M059J (cell line): ENCODE data around the gene PHACTR3. TPM values are rescaled to one million over a fixed set of nuclear protein-coding genes. Genes with fewer than 3 reads are reported as not detected.
"Not testable (repeated sequence)": the region's sequence is repeated elsewhere in the genome, so short reads cannot be mapped to it uniquely, and the experiment has no call there.

Experiments used
- DNase-seq: peaks from one replicate; pipeline ENCODE4 v3.0.0-alpha.2; 2012; ENCODE audit warnings: low read depth
- total RNA-seq: library from RNA; depleted of rRNA; stranded (reverse); fragments of >200 nt; shearing (Covaris generic); gene quantifications from 2 replicates; pipeline ENCODE4 v1.2.3, GENCODE V29; 2014; rRNA removed

The PHACTR3 gene
- total RNA-seq: not detected in 2 replicates

DNA sequence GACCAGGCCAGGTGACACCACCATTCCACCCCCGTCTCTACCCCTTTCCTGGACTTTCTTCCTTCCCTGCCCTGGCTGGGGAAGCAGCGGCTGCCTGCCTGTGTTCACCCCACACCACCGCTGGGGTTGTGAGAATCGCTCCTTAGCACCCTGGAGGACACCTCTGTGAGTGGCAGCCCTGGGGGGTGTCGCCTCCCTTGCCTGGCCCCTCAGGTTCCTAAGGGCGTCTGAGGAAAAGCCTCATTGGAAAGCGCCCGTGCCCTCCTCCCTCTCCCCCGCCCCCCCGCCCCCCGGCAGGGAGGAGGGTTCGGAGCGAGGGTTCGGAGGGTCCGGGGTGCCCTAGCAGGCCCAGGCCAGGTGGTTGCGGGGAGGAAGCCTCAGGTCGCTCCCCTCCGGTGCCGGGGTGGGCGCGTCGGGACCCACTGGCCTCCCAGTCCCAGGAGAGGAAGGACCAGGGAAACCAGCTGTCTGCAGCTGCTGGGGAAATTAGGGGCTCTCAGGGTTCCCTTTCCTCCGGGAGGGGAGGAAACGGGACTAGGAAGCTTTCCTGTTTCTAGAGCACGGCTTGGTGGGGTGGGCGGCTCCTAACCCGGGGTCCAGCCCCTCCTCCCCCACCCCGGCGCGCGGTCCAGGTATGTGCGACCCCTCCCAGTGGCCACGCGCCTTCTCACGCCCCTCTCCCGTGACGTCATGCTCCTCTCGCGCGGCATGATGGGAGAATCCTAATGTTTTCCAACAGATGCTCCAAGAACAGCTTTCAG is at the start of gene PHACTR3:
Gene PHACTR3 (plus strand): TSS at position 760 of the 761 bp plus-strand sequence. CDS start 475 bp downstream, outside the sequence.
- no peak for DNase-seq

DNA sequence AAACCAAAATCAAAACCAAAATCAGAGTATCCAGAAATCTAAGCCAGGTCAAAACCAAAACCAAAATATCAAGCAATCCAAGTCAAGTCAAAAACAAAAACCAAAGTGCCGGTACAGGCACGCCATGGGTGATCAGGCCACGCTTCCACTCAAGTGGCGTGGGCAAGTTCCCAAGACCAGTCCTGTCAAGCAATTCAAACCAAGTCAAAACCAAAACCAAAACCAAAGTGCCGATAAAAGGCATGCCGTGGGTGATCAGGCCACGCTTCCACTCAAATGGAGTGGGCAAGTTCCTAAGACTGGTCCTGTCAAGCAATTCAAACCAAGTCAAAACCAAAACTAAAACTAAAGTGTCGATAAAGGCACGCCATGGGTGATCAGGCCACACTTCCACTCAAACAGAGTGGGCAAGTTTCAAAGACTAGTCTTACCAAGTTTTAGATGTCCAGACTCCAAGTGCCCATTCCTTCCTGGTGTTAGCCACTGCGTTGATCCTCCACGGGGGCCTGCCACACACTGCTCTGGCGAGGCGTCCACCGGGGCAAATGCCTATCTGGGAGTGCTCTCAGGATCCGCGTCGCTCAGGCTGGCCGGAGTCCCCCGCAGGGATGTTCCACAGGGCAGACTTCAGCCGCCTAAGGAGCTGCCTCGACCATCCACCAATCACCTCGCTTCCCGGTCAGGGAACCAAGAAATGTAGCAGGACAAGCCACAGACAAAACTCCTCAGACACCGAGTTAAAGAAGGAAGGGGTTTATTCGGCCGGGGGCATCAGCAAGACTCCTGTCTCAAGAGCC is 46.4 kb upstream of the PHACTR3 start:
- not testable (repeated sequence) for DNase-seq

DNA sequence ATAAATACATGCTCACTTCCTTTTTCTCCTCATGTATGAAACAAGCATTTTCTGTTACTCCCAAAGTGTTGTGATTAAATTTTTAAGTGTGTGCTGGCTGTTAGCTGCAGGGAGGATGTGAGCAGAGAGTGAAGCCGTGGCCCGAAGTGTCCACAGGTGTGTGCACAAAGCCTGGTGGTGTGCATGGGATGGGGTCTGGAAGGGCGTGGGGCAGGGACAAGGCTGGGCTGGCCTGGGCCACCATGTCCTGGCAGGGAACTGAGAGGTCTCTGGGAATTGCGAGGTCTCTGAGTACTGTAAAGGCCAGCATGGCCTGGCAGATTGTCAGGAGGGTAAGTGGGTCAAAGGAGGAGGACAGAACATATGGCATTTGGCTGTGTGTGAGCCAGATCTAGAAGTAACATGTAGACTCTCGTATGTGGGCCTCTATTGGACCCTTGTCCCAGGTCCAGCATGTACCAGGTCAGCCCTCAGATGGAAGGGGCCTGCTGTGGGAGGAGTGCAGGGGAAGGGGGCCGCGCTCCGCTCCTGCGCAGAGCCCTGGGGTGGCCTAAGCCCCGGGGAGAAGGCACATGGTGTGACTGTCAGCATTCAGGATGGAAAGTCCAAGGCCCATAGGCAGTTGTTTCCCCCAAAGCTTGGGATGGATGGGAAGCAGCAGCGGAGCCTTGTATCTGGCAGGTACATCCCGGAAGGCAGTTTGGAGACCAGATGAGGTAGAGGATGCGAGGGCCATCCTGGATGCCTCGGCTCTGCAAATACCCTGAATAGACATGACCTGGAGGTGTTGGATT is 45.1 kb upstream of the PHACTR3 start:
- no peak for DNase-seq

DNA sequence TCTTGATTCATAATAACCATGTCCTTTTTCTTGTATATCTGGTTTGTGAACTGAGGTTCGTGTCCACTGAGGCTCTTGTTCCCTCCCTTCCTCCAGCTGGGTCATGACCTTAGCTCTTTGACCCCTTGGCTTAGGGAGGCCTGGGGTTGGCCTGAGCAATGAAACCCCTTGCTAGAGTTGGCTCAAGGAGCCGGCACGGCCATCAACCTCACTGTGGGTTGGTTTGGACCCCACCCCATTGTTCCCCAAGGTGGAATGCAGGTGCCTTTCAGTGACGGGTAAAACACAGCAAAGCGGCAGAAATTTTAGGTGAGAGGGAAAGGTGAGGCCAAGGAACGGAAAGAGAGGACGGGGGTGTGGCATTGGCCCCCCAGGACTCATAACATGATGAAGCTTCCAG is 44.5 kb upstream of the PHACTR3 start:
- DNase-seq: no peak

DNA sequence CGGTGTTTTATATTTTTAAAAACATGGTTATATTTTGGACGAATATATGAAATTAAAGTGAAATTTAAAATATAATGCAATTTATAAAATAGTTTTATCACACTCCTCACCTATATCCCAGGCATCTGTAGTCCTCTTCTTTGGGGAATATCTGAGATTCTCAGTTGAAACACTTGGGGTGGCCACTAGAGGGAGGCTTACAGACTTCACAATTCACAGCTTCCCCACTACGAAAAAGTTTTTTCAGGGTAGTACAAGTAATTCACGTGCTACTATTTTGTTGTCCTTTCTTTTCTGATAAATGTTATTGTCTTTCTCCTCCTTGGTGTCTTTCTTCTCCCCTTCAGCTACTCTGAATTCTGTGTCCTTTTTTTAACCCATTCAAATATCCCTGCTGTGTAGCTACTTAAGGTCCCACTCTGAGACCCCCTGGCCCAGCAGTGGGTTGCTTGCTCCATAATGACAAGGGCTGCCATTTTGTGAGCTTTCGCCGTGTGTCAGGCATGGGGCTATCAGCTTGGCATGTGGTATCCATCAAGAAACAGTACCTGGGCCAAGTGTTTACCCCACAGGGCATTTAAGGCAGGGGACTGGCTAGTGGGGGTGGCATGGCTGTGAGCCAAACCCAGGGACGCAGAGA is 43.6 kb upstream of the PHACTR3 start:
- peak; percentile 46 for DNase-seq

DNA sequence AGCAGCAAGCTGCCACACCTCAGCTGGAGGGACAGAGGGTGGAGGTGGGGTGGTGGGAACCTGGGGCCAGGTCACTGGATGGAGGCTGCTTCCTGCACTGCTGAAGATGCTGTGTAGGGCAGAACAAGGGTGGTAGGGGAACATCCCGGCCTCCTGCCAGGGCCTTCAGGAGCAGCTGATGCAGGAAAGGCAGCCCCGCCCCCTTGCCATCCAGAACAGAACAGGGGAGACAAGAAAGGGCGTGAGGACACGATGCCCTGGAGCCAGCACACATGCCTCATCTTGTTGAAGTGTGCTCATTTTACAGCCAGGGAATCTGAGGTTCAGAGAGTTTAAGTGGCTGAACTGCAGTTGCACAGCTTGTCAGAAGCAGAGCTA is 43.1 kb upstream of the PHACTR3 start:
- no peak for DNase-seq

DNA sequence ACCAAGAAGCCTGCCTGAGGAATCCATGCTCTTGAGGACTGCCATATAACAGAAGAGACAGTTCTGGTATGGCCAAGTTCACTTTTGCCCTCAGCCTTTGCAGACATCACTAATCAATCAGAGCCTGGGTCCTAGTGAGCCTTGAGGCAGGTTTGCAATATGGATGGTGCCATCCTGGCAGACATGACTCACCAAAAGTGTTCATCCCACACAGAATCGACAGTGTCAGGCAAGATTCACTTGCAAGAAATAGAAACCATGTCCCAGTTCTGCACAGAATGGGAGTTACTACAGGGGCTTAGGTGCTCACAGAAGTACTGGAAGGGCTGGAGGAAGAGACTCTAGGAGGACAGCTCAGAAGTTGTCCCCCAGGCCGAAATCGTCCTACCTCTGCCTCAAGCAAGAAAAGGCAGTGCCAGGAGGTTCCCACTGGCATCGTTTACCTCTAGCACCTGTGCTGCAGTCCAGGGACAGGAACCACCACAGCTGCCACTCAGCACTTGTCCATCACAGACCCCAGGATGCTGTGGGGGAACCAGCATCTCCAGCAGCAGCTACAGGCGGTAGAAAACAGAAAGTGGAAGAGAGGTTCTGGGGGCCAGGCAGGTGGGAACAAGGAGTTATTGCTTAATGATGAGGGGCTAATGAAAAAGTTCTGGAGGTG is 42.6 kb upstream of the PHACTR3 start:
- no peak for DNase-seq

DNA sequence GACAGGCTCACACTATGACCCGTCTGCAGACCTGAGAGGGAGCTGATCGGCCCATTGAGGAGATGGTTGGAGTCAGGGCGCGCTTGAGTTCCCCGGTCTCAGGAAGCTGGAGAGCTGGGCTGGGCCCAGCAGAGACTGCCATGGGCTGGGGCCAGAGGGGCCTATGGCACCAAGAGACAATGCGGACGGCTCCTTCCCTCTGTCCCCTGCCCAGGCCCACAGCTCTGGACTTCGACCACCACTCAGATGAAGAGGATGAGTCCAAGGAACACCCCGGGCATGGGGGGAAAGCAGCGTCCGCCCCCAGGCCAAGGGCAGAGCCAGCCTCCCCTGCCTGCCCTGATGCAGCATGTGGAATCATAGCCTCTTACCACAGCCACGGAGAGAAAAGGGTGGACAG is 40.2 kb upstream of the PHACTR3 start:
- no peak for DNase-seq

DNA sequence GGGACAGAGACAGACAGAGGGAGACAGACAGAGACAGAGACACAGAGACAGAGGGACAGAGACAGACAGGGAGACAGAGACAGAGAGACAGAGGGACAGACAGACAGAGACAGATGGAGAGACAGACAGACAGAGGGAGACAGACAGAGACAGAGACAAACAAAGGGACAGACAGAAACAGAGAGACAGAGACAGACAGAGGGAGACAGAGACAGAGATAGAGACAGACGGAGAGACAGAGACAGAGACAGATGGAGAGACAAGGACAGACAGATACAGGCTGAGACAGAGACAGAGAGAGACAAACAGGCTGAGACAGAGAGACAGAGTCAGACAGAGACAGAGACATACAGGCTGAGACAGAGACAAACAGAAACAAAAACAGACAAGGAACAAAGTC is 39.4 kb upstream of the PHACTR3 start:
- DNase-seq: no peak

DNA sequence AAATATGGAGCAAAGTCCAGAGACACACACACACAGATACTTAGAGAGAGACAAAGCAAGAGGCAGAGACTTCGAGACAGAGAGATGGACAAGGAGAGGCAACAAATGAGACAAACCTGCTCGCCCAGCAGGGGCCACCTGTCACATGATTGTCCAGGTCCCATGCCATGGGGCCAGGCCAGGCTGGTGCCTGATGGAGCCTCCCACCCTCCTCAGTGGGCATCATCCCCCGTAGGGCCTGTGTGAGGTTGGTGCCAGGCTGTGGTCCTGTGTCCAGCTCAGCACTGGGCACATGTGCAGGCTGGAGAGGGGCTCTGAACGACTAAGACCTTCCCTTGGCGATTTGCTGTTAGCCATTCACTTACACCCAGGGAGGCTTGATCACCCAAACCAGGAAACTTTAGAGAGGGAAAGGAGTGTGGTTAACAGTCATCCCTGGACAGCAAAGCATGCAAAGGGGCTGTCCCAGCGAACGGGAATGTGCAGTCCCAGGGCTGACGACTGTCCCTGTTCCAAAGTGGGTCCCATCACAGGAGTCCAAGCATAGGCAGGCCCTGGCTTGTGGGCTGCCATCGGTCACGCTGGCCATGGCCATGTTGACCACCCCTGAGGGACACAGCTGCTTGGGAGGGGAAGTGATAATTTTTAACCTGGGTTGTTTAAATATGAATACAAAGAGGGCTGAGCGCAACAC is 38.4 kb upstream of the PHACTR3 start:
- DNase-seq: no peak

DNA sequence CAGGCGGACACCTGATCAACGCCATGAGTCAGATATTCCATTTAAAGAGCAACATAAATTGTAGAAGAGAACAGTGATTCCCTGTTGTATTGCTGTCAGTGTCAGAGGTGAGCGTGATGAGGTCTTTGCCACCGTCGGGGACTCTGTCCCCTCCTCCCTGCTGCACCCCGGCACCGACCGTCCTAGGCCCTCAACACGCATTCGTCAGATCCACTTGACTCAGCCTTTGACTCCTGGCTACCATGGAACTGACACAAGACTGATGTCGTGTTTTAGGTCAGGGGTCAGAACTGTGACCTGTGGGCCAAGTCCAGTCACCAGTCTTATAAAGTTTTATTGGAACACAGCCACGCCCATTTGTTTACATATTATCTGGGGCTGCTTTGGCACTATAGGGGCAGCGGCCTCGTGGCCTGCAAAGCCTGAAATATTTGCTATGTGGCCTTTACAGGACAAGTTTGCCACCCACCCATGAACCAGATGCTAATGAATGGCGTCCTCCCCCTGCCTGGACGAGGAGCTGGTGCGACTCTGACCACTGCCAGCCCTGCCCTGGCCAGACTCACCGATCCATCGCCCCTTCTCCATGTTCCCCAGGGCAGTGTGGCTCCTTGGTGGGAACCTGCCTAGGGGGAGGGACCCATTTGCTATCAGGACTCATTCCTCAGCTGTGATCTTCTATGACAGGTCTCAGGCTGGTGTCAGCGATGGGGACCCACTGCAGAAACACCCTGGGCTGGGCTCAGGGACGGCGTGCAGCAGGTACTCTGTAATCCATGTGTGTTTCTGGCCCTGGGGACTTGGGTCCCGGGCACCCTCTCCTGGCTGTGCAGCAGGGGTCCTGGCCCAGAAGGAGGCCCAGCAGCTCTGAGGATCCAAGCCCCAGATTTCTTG is 37.5 kb upstream of the PHACTR3 start:
- peak; percentile 14 for DNase-seq

DNA sequence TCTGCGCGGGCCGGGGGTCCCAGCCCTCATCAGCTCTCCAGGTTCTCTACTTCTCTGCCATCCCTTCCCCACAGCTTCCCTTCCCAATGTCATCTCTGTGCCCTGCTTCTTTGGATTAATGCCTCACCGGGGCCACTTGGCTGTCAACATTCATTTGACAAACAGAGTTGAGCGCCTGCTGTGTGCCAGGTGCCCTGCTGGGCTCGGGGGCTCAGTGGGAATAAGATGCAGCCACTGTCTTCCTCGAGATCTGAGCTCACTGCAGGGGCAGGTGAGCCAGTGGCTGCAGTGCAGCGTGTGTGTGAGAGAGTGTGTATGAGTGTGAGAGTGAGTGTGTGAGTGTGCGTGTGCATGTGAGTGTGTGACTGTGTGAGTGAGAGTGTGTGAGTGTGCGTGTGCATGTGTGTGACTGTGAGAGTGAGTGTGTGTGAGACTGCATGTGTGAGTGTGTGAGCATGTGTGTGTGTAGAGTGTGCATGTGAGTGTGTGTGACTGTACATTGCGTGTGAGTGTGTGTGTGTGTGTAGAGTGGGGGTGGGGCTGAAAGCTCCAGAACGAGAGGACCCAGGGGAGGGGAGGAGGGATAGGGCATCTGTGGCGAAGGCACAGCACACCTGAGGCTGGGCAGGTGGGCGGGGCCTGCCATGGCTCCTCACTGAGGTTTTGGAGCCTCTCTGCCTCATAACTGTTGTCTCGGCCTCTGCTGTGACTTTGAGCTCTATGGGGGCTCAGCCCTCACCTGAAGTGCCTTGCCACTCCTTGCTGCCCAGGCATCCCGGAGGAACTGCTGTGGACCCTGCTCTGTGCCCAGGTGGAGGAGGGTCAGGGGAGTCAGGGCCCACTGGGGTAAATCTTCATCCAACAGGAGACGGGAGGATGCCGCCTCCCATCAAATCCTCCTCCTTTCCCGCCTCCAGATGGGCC is 36.5 kb upstream of the PHACTR3 start:
- no peak for DNase-seq

DNA sequence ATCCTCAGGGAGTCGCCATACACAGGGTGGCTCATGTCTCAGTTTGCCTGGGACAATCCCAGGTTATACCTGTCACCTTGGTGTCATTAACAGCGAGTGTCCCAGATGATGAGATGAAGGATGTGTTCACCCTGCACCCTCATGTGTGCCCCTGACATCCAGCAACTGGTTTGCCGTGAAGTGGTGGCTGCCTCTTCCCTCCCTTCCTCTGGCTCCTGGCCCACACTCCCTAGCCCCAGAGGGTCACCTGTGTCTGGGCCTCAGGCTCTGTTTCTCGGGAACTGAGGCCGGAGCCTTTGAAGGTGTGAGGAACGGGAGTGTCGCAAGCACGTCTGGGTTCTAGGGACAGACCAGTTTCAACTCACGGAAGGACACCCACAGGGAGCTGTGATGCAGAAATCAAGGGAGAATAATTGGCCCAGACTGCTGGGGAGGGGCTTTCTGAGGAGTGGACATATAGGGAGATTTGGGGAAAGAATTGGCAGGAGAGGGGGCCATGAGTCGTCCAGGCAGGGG is 35.8 kb upstream of the PHACTR3 start:
- no peak for DNase-seq

DNA sequence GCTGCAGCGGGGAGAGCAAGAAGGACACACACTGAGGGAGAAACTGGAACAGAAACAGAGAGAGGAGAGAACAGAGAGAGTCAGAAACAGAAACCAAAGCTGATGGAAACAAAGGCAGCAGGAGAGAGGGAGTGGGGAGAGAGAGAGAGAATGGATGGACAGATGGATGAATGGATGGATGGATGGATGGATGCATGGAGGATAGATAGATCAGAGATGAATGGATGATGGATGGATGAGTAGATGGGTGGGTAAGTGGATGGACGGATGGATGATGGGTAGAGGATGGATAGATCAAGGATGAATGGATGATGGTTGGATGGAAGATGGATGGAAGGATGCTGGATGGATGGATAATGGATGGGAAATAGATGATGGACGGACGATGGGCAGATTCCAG is 35.0 kb upstream of the PHACTR3 start:
- DNase-seq: no peak

DNA sequence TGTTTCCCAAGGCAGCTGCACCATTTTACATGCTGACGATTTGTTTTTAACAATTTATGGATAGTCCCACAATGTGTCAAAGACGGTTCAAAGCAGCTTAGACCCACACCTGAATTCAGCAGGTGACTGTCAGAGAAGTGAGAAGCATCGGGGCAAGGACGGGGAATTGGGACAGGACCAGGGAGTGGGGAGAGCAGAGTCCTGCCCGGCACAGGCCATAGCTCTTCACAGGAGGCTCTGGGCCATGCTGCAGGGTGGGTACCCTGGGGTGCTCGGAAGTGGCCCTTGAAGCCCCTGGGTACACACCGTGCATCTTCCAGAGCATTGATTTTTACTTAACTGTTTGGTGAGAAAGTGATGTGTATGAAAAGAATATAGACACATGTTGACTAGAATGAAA is 33.2 kb upstream of the PHACTR3 start:
- DNase-seq: no peak

DNA sequence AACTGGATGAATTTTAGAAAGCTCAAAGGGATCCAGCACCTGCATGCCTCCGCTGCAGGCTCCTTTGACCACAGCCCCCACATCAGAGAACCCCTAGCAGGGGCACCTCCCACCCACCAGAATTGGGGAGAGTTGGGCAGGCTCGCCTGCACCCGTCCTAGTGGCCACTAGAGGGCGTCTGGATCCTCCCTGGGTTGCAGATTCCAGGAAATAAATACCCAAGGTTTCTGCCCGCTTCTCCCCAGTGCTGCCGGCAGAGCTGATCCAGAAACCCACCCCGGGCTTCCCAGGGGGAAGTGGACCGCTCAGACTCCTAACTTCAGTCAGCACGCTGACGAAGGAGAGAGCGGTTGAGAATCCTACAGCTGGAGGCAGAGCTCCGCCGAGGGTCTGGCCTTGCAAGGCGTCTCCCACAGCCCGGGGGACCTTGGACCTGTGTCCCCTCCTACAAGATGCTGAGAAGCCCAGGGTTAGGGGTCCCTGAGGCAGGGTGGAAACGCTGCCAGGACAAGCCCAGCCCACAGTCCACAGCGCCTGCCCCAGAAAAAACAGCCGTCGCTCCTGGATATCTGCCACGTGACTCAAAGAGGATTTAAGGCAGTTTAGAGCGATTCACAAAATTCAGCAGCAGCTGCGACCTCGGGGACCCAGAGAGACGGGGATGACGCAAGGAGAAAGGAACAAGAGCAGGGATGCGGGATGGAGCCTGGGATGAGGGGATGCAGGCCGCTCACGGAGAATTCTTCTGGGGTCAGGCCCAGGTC is 32.6 kb upstream of the PHACTR3 start:
- peak; percentile 53 for DNase-seq

DNA sequence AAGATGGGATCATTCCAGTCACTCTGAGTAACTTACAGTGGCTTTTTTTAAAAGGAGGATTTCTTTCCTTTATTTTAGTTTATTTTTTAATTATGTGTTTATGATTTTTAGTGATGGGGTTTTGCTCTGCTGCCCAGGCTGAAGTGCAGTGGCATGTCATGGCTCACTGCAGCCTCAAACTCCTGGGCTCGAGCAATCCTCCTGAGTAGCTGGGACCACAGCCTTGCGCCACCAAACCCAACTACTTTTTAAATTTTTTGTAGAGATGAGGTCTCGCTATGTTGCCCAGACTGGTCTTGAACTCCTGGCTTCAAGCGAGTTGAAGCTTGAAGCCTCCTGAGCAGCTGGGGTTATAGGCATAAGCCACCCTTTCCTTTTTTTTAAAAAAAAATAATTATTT is 31.8 kb upstream of the PHACTR3 start:
- no peak for DNase-seq

DNA sequence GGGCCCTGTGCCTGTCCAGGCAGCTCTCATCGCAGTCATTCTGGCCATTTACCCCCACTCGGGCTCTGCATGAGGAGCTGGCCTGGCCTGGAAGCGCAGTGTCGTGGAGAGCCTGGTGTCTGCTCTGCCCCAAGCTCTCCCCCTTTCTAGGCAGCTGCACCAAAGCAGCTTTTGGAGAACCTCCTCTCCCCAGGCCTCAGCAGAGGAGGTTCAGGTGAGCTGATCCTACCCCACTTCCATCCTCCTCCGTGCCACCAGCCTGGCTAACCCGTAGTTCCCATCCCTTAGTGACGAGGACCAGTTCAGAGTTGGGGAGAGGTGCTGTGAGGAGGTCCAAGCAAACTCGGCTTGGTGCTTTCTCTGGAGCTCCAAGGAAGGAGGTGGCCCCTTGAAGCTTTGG is 30.5 kb upstream of the PHACTR3 start:
- no peak for DNase-seq
